Activated B cell treated with CpG ODN at 0.5 μM for 24 hours (primary cell): ENCODE measurements around the gene LAMA5. TPM values are rescaled to one million over a fixed set of nuclear protein-coding genes. Genes with fewer than 3 reads are reported as not detected.

ENCODE experiments used
- ATAC-seq: fragments of 200-7000 bp; cut with Tn5 transposase; one replicate; pipeline ENCODE4 v1.10.0; 2021; ENCODE audit warnings: low read depth, mild to moderate bottlenecking, moderate library complexity
- CTCF ChIA-PET: fragments of 350-600 bp; sonication (Branson Sonifier 250); formaldehyde crosslinking; loops from one replicate; lab custom pipeline; 2021; ENCODE audit warnings: antibody characterized with exemption; lab: Charles Lee
- POLR2A ChIA-PET: fragments of 350-600 bp; sonication (Branson Sonifier 250); formaldehyde crosslinking; loops from one replicate; lab custom pipeline; 2021; ENCODE audit warnings: antibody characterized with exemption; lab: Charles Lee
- DNase-seq: peaks from one replicate; pipeline ENCODE4 v3.0.0; 2022
- H3K27ac Mint-ChIP-seq: one replicate; pipeline ENCODE4 v1.8.0; 2020; ENCODE audit warnings: mixed read lengths
- H3K27me3 Mint-ChIP-seq: one replicate; pipeline ENCODE4 v1.8.0; 2021; ENCODE audit warnings: mixed read lengths
- H3K36me3 Mint-ChIP-seq: one replicate; pipeline ENCODE4 v1.8.0; 2021; ENCODE audit warnings: low read depth, mixed read lengths
- H3K4me1 Mint-ChIP-seq: one replicate; pipeline ENCODE4 v1.8.0; 2021; ENCODE audit warnings: mixed read lengths
- H3K4me3 Mint-ChIP-seq: one replicate; pipeline ENCODE4 v1.8.0; 2020; ENCODE audit warnings: mild to moderate bottlenecking, mixed read lengths
- H3K9me3 Mint-ChIP-seq: one replicate; pipeline ENCODE4 v1.8.0; 2020; ENCODE audit warnings: mixed read lengths
- intact Hi-C: fragments of 100-400 bp; cut with micrococcal nuclease; formaldehyde crosslinking; loops from one replicate; pipeline ENCODE4 v1.15.1; 2024
- total RNA-seq: library from RNA; stranded (reverse); gene quantifications from 2 replicates; pipeline ENCODE4 v1.2.3, GENCODE V29; 2022
- TF ChIP-seq, protein P1 (sequence below): fragments of 200-600 bp; IDR thresholded peaks from one replicate; pipeline ENCODE4 v1.8.0; 2022; ENCODE audit warnings: antibody characterized with exemption, mild to moderate bottlenecking

LAMA5 gene
- total RNA-seq, 1 donor from 2014 or later, result 24.8 TPM

DNA sequence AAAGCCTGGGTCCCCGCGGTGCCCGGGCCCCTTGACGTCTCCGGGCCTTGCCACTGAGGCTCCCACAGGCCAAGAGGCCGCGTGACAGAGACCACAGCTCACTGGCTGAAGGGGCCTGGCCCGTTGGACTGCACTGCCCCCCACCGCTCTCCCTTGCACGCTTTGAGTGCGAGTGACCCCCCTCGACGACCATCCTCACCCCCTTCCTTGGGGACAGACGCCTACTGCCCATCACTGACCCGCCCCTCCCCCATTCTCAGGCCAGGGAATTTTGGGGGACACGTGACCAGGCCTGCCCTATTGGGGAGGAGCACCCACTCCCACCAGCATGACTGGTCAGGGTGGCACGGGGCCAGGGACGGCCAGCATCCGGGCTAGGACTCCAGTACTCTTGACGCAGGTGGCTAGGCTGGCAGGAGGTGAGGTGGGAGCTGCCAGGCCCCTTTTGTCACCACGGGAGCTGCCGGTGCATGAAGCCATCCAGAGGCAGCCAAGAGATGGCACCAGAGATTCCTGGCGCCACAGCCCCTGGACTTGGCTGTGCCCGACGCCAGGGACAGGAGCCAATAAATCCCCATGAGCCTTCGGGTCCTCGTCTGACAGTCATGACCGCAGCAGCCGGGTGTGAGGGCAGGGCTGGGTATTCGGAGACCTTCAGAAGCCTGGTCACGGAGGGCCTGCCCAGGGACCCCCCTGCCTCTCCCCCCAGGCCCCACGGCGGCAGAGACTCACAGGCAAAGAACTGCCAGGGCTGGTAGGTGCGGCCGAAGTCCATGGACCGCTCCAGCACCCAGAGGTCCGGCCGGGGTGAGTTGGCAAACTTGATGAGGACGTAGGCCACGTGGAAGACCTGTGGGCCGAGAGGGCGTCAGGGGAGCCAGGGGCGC, 14.5 kb downstream of the LAMA5 start:
- H3K4me1 Mint-ChIP-seq, result no peaks in the 10 kb centered on the region
- no peak overlapping the region for H3K4me3 Mint-ChIP-seq
- TF ChIP-seq, protein P1, sequence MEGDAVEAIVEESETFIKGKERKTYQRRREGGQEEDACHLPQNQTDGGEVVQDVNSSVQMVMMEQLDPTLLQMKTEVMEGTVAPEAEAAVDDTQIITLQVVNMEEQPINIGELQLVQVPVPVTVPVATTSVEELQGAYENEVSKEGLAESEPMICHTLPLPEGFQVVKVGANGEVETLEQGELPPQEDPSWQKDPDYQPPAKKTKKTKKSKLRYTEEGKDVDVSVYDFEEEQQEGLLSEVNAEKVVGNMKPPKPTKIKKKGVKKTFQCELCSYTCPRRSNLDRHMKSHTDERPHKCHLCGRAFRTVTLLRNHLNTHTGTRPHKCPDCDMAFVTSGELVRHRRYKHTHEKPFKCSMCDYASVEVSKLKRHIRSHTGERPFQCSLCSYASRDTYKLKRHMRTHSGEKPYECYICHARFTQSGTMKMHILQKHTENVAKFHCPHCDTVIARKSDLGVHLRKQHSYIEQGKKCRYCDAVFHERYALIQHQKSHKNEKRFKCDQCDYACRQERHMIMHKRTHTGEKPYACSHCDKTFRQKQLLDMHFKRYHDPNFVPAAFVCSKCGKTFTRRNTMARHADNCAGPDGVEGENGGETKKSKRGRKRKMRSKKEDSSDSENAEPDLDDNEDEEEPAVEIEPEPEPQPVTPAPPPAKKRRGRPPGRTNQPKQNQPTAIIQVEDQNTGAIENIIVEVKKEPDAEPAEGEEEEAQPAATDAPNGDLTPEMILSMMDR, result no peak
- peaks cover 13% of the 10 kb centered on the region for H3K36me3 Mint-ChIP-seq
- CTCF ChIA-PET, result no interaction called here
- no peak overlapping the region for H3K27ac Mint-ChIP-seq
- POLR2A ChIA-PET, result no interaction called here
- no peak for ATAC-seq
- intact Hi-C loops, result no loop called here
- no peak for DNase-seq
- H3K27me3 Mint-ChIP-seq, result no peaks in the 10 kb centered on the region
- H3K9me3 Mint-ChIP-seq, result peaks cover 5% of the 10 kb centered on the region

DNA sequence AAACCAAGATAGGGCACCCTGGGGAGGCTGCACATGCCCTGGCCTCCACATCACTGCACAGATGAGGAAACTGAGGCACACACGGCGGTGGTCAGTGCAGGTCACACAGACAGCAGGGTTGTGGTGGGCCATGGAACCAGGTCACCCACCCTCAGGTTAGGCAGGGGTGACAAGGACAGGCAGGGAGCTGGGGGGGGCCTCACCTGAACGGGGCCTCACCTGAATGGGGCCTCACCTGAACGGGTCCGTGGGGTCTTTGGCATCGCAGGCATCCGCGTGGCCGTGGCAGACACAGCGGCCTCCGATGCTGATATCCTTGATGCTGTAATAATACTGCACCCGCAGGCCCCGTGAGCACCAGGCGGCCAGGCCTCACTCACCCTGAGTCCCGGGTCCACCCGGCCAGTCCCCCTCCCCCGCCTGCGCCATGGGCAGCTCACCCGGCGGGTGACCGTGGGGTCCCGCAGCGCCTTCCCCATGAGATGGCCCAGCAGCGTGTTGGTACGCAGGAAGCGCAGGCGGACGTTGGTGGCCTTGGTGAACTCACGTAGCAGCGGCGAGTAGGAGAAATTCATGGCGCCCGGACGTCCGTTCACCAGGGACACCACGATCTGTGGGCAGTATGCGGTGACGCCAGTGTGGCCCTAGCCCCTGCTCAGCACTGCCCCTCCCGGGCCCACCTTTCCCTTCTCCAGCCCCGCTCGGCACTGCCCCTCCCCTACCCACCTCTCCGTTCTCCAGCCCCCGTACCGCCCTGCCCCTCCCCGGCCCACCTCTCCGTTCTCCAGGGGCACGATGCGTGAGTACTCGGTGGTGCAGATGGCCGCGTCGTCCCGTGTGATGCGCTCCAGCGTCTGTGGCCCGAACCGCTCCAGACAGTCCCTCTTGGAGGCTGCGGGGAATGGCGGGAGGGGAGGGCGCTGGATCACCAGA, 15.4 kb downstream of the LAMA5 start:
- TF ChIP-seq, protein P1, result no peak
- no peak overlapping the region for H3K4me3 Mint-ChIP-seq
- no peak for DNase-seq
- H3K27ac Mint-ChIP-seq, result no peak overlapping the region
- intact Hi-C loops, result no loop called here
- ChIA-PET CTCF (no interaction called here), POLR2A (no interaction called here)
- no peaks in the 10 kb centered on the region for H3K4me1 Mint-ChIP-seq
- peaks cover 5% of the 10 kb centered on the region for H3K9me3 Mint-ChIP-seq
- peaks cover 13% of the 10 kb centered on the region for H3K36me3 Mint-ChIP-seq
- ATAC-seq, result no peak
- H3K27me3 Mint-ChIP-seq, result no peaks in the 10 kb centered on the region

DNA sequence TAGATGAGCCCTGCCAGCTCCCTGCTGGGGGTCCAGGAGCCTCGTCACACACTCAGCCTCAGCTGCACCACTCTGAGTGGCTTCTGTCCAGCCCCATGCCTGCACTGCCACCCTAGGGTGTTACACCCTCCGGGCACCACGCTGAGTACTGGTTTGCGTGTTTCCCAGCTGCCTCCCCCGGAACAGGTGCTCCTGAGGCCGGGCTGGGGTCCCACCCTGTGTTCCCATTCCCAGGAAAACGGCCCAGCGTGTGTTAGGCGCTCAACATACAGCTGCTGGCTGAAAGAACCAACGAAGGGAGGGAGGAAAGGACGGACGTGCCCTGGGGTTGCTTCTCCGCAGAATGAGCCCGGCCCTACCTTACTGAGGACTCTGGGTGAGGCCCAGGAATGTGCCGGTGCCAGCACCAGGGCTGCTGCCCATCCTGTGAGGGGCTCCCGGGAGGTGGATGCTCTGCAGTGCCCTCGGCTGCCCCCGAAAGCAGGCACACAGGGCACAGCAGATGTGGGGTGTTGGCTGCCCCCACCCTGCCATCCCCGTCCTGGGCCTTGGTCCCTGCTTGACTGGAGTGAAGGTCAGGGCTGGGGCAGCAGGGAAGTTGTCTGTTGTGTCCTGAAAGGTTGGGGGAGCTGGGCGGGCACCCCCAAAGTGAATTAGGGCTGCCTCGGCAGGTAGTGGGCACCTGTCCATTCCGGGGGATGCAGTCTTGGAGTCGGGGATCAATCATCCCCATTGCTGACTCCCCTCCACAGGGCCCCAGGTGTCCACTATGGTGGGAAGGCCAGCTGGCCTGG, 16.3 kb downstream of the LAMA5 start:
- ChIA-PET CTCF (no interaction called here), POLR2A (no interaction called here)
- DNase-seq (no peak), ATAC-seq (no peak)
- TF ChIP-seq, protein P1, result no peak
- peaks cover 13% of the 10 kb centered on the region for H3K36me3 Mint-ChIP-seq
- H3K4me1 Mint-ChIP-seq, result no peaks in the 10 kb centered on the region
- no peak overlapping the region for H3K4me3 Mint-ChIP-seq
- H3K9me3 Mint-ChIP-seq, result peaks cover 5% of the 10 kb centered on the region
- no peaks in the 10 kb centered on the region for H3K27me3 Mint-ChIP-seq
- no peak overlapping the region for H3K27ac Mint-ChIP-seq
- intact Hi-C loops, result no loop called here

DNA sequence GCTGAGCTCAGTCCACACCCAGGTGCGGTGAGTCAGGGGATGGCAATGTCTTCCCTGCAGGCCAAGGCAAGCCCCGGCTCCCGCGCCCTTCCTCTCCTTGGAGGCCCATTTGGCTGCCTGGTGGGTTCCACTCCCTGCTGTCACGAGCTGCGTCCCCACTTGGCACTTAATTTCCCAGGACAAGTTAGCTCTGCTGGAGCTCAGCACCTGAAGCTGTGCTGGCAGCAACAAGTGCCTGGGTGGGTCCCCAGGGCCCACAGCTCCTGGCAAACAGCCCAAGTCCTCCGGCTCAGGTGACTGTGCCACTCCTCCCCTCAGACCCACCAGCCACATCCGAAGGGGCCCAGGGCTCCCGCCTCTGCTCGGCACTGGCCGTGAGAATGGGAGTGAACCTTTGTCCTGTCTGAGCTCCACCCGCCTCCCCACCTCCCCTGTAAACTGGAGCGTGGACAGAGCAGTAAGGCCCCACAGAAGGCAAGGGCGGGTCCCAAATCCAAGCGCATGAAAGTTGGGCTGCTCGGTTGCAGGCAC, 16.9 kb downstream of the LAMA5 start:
- no peak for ATAC-seq
- peaks cover 13% of the 10 kb centered on the region for H3K36me3 Mint-ChIP-seq
- H3K4me3 Mint-ChIP-seq, result no peak overlapping the region
- peaks cover 5% of the 10 kb centered on the region for H3K9me3 Mint-ChIP-seq
- DNase-seq, result no peak
- CTCF ChIA-PET, result no interaction called here
- POLR2A ChIA-PET, result no interaction called here
- H3K27ac Mint-ChIP-seq, result no peak overlapping the region
- H3K4me1 Mint-ChIP-seq, result no peaks in the 10 kb centered on the region
- H3K27me3 Mint-ChIP-seq, result no peaks in the 10 kb centered on the region
- intact Hi-C loops, result no loop called here
- TF ChIP-seq, protein P1, result no peak
